ENCODE data around the gene PPP1R15A.
A peak's percentile ranks its signal among the peaks of the same experiment; 100 is the strongest.
"Not testable (repeated sequence)": the region's sequence is repeated elsewhere in the genome, so short reads cannot be mapped to it uniquely, and the experiment has no call there.

Gene PPP1R15A

DNA sequence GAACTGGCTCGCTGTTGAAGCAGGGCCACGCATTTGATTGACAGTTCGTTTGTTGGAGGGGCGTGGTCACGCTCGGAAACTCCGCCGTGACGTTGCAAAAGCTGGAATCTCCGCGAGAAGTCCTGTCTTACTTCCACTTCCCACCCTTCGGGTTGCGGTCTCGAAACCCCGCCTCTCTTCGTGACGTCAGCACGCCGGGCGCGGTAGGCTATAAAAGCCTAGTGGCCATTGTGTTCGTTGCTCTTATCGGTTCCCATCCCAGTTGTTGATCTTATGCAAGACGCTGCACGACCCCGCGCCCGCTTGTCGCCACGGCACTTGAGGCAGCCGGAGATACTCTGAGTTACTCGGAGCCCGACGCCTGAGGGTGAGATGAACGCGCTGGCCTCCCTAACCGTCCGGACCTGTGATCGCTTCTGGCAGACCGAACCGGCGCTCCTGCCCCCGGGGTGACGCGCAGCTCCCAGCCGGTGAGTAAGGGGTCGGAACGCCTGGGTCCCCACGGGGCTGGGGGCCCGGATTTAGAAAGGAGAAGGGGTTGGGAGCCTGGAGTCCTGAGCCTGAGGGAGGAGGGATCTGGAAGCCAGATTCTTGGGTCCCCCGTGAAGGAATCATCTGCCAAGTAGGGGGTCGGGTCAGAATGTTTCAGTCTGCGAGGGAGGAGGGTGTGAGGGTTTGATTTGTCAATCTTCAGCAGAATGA is at the start of gene PPP1R15A:
Gene PPP1R15A, plus strand, starts transcription at position 240 of the 702 bp plus-strand sequence. CDS start 813 bp downstream, outside the sequence.
- DNase-seq (ENCODE audit: low read depth) = peak; percentile 85

GRCh38 chr19:48822514-48822913 is 49.7 kb upstream of the PPP1R15A start:
- DNase-seq (ENCODE audit: low read depth) = no peak

DNA sequence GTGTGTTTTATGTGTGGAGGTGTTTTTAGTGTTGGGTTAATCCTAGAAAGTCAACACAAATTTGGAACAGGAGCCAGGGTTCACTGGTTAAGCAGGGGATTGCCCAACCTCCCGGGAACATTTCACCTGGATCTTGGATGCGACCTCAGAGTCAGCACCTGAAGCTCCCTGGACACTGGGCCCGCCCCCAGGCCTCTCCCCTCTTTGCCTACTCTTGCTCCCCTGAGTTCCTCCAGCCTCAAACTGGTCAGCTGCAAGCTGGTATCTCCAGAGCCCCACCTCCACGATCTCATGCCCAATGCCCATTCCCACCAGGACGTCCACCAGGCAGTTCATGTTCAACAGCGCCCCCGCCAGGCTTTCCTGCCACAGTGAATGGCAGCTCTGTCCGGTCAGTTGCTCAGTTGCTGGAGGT is 45.6 kb upstream of the PPP1R15A start:
- DNase-seq (ENCODE audit: low read depth) = no peak

DNA sequence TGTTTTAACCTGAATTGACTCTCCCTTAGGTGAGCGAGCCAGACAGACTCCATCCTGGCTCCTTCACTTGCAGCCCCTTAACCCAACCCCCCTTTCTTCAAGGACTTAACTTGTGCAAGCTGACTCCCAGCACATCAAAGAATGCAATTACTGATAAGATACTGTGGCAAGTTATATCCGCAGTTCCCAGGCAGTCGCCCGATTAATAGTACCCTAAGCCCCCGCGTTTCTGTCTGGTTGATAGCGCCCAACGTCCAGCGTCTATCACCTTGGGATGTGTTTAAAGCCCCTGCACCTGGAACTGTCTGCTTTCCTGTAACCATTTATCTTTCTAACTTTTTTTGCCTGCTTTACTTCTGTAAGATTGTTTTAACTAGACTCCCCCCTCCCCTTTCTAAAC is 42.1 kb upstream of the PPP1R15A start:
- no peak for DNase-seq (ENCODE audit: low read depth)

DNA sequence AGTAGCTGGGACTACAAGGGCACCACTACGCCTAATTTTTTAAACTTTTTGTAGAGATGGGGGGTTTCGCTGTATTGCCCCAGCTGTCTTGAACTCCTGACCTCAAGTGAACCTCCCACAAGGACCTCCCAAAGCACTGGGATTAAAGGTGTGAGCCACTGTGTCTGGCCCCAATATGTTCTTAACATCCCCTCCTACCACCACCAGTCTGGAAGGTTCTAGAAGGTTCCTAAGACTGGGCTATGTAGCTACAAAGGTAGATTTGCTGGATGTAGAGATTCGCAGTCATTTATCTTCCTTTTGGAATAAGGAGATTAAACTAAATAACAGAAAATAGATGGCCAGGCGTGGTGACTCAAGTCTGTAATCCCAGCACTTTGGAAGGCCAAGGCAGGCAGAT is 41.3 kb upstream of the PPP1R15A start:
- no peak for DNase-seq (ENCODE audit: low read depth)

DNA sequence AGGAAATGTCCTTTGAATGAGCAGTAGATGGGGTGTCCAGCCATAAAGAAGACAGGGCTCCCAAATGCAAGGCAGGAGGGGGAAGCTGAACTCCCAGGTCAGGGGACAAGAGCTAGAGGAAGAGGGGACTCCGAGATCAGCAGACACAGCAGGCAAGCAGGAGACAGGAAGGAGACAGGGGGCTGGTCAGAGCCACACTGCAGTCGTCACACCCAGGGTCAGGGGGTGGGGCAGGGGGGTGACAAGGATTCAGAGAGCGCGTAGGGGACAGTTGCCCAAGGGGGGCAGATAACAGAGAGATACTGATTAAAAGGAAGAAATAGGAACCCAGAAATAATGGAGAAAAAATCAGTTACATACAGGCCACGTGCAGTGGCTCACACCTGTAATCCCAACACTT is 39.2 kb upstream of the PPP1R15A start:
- no peak for DNase-seq (ENCODE audit: low read depth)

DNA sequence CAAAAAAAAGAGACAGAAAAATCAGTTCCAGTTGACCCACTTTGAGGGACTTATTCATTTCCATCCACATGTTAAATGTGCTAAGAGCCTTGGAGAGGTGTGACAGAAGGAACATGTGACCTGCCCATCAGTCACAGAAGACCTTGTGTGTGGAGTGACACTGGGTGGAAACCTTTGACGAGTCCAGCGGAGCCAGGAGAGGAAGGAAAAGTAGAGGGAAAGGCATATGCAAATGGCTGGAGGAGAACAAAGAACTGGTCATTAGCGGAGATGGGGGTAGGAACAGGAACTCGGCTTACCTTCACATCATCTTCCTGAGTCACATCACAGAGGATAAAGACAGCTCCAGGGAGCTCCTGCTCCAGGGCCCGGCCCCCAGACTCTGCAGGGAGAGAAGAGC is 38.2 kb upstream of the PPP1R15A start:
- no peak for DNase-seq (ENCODE audit: low read depth)

DNA sequence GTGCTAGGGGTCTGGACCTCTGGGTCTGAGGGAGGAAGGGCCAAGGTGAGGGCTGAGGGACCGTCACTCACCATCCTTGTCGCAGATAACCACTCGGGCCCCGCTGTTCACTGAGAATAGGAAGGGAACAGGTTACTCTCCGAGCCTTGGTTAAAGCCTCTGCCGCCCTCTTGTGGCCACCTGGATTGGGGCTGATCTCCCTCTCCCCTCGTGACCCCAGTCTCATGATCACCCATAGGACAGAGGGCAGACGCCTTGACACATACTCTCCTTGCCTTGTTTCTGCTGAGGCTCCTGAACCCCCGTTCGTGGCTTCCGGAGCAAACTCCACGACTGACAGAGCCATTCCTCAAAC is 36.5 kb upstream of the PPP1R15A start:
- no peak for DNase-seq (ENCODE audit: low read depth)

DNA sequence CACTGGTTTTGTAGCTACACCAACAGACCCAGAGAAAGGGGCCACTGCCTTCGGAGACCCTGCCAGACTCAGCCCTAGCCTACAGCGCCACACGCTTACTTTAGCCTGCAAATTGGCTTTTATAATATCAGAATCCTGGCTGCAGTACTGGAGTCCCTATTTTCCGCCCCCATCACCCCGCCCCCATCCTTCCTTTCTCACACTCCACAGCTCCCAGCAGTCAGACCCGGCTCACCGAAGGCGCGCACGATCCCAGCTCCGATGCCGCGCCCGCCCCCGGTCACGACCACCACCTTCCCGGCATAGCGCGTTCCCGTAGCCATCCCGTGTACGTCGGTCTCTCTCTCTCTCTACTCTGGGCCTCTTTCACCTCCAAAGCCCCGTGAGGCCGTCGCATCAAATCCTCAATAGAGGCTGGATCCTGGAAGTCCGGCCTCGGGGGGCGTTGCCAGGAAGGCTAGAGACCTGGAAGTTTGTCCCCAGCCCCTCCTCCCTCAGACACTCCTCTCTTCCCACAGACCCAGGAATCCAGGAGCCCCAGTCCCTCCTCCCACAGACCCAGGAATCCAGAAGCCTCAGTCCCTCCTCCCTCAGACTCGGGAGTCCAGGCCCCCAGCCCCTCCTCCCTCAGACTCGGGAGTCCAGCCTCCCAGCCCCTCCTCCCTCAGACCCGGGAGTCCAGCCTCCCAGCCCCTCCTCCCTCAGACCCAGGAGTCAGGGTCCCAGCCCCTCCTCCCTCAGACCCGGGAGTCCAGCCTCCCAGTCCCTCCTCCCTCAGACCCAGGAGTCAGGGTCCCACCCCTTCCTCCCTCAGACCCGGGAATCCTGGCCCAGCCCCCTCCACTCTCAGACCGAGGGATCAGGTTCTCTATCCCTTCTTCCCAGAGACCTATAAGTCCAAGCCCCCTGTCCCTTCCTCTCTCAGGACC is 35.9 kb upstream of the PPP1R15A start, which contains the start of gene HSD17B14:
Gene HSD17B14, minus strand, starts transcription at position 403 of the 929 bp plus-strand sequence. Its CDS starts 80 bp downstream, at position 323.
- DNase-seq (ENCODE audit: low read depth) = no peak

DNA sequence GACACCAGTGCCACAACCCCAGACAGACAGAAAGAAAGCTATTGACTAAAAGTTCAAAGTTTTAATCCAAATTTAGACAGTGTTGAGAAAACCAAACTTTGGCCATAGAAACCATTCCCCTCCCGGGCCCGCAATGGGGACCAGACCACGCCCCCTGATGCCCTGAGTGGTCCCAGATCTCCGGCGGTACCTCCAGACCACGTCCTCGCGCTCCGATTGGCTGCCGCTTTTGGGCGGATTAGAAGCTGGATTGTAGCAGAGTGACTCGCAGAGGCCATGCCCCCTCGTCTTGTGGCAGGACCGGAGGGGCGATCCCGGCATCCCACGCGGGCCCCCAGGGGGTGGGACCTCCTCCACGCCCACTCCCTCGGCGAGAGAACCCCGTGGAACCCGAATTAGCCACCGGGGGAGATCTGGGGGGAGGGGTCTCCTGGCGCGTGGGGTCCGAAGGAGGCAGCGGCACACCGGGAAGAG is 35.1 kb upstream of the PPP1R15A start:
- DNase-seq (ENCODE audit: low read depth) = peak; percentile 55

DNA sequence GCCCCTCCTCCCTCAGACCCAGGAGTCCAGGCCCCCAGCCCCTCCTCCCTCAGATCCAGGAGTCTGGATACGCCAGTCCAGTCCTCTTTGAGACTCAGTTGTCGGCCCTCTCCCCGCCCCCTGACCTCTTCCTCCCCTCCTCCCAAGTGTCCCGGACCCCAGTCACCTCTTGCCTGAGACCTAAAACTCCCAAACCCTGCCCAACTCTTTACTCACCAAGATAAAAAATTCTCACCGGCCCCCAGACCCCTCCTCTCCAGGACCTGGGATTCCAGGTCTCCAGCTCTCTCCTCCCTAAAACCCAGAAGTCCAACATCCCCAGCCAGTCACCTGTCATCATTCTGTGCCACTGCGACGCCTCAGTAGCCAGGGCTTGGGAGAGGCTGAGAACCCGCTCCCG is 34.5 kb upstream of the PPP1R15A start:
- no peak for DNase-seq (ENCODE audit: low read depth)

DNA sequence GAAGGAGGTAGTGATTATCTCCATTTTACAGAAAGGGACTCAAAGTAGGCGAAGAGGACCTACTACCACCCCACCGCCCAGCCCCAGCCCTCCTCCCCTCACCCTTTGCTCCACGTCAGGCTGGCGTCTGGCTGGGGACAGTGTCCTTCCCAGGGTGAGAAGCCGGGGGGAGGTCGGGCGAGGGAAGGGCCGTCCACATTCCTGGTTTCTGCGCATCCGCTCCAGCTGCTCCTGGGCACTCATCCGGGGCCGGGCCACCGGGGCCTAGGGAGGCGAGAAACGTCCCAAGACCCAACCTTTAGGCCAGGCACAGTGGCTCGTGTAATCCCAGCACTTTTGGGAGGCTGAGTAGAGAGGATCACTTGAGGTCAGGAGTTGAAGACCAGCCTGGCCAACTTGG is 31.2 kb upstream of the PPP1R15A start:
- DNase-seq (ENCODE audit: low read depth) = no peak

DNA sequence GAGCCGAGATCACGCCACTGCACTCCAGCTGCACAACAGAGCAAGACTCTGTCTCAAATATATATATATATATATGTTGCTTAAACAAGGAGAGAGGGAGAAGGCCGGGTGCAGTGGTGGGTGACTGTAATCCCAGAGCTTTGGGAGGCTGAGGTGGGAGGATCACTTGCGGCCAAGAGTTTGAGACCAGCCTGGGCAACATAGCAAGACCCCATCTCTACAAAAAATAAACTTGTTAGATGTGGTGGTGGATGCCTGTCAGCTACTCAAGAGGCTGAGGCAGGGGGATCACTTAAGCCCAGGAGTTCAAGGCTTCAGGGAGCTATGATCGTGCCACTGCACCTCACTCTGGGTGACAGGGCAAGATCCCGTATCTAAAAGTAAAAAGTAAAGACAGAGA is 30.6 kb upstream of the PPP1R15A start:
- DNase-seq (ENCODE audit: low read depth) = no peak

GRCh38 chr19:48842789-48843162 is 29.4 kb upstream of the PPP1R15A start:
- no peak for DNase-seq (ENCODE audit: low read depth)

- no peak for DNase-seq (ENCODE audit: low read depth)
Observed at GRCh38 chr19:48844472-48844871, 27.7 kb upstream of the PPP1R15A start.

DNA sequence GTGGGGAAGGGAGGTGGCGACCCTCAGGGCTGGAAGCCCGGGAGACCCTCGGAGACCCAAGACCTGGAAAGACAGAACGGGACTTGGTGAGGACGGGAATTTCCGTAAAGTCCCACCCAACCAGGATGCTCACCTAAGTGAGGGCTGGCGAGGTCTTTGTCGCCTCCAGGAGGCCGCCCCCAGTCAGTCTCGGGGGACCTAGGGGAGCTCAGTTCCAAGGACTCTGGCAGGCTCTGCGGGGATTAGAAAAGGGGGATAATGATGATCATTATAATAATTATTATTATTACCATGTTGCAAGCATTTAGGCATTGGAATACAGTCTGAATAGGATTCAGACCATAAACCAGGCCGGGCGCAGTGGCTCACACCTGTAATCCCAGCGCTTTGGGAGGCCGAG is 26.8 kb upstream of the PPP1R15A start:
- DNase-seq (ENCODE audit: low read depth) = no peak

GRCh38 chr19:48846659-48847058 is 25.6 kb upstream of the PPP1R15A start:
- not testable (repeated sequence) for DNase-seq (ENCODE audit: low read depth)

DNA sequence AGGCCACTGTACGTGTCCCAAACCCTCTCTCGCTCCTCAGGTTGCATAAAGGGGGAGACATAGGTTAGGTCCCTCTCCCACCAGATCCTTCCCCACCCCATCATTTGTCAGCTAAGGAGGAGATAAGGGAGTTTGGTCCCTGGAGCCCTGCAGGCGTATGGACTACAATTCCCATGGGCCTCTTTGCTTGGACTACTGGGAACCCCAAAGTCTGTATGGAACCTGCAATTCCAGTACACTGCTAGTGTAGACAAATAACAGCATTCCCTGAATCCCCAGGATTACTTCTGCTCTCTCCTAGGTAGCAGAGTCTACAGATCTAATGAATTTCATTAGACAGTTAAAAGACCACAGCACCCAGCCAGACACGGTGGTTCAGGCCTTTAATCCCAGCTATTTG is 19.9 kb upstream of the PPP1R15A start:
- no peak for DNase-seq (ENCODE audit: low read depth)

GRCh38 chr19:48853483-48853882 is 18.7 kb upstream of the PPP1R15A start:
- no peak for DNase-seq (ENCODE audit: low read depth)

DNA sequence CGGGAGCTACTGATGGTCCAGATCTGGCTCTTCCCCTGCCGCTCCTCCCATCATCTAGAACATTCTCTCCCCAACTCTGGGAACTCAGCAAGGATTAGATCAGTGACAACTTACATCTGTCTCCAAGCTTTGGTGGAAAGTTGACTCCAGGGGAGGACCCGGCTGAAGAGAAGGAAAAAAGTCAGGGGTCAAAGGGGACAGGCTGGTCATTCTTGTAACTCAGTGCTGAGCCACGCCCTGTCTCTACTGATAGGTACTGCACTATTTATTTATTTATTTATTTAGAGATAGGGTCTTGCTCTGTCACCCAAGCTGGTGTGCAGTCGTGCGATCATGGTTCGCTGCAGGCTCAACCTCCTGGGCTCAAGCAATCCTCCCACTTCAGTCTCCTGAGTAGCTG is 18.1 kb upstream of the PPP1R15A start:
- DNase-seq (ENCODE audit: low read depth) = no peak

- no peak for DNase-seq (ENCODE audit: low read depth)
Observed at GRCh38 chr19:48856921-48857320, 15.3 kb upstream of the PPP1R15A start.

DNA sequence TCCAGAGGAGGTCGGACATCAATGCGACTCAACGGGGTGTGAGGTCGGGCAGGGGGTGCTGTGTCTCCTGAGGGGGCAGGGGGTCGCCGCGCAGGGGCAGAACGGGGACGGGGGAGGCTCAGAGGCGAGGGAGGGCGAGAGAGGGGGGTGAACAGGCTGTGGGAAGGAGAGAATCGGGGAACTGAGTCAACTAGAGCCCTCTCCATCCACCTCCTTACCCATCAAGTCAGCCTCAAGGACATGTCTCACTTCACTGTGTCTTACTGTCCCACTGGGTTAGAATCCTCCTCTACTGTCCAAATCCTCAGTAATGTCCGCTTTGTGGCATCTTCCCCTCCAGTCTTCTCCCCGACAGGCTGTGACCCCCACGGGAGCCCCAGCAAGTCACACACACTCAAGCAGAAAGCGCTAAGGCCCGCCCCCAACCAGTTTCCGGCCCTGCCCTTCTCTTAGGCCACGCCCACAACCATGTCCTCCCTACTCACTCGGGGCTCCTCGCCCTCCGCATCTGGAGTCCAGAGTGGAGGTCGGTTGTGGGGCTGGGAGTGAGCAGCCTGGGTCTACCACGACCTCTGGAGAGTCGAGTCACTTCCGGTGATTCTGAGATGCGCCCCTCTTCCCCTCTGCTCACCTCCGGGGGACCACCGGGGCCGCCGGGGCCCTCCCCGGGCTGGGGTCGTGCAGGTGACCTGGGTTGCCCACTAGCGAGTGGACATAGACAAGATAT is 13.1 kb upstream of the PPP1R15A start:
- no peak for DNase-seq (ENCODE audit: low read depth)
